ENCODE data around the gene CLPSL1.

Gene CLPSL1

GRCh38 chr6:35794536-35795452 is 14.0 kb downstream of the CLPSL1 start:
- no peak for DNase-seq (ENCODE audit: low read depth)
- no peak overlapping the region for H3K4me3 ChIP-seq (ENCODE audit: control insufficient read depth, low read depth, low read length)
- no peak for TF ChIP-seq CTCF (conservative IDR thresholded peaks at IDR 0.05; ENCODE audit: control insufficient read depth, insufficient read depth, low read depth, low read length)

GRCh38 chr6:35795453-35796071 is 14.7 kb downstream of the CLPSL1 start:
- H3K4me3 ChIP-seq (ENCODE audit: control insufficient read depth, low read depth, low read length), result no peak overlapping the region
- DNase-seq (ENCODE audit: low read depth), result no peak
- no peak for TF ChIP-seq CTCF (conservative IDR thresholded peaks at IDR 0.05; ENCODE audit: control insufficient read depth, insufficient read depth, low read depth, low read length)

- no peak for TF ChIP-seq CTCF (conservative IDR thresholded peaks at IDR 0.05; ENCODE audit: control insufficient read depth, insufficient read depth, low read depth, low read length)
- no peak overlapping the region for H3K4me3 ChIP-seq (ENCODE audit: control insufficient read depth, low read depth, low read length)
- DNase-seq (ENCODE audit: low read depth), result no peak
These were observed 15.4 kb downstream of the CLPSL1 start for GRCh38 chr6:35796236-35796635.

- no peak for DNase-seq (ENCODE audit: low read depth)
- no peak for TF ChIP-seq CTCF (conservative IDR thresholded peaks at IDR 0.05; ENCODE audit: control insufficient read depth, insufficient read depth, low read depth, low read length)
- no peak overlapping the region for H3K4me3 ChIP-seq (ENCODE audit: control insufficient read depth, low read depth, low read length)
These were observed 17.2 kb downstream of the CLPSL1 start for GRCh38 chr6:35797837-35798526.

GRCh38 chr6:35798706-35799105 is 17.9 kb downstream of the CLPSL1 start:
- no peak for DNase-seq (ENCODE audit: low read depth)
- no peak for TF ChIP-seq CTCF (conservative IDR thresholded peaks at IDR 0.05; ENCODE audit: control insufficient read depth, insufficient read depth, low read depth, low read length)
- no peak overlapping the region for H3K4me3 ChIP-seq (ENCODE audit: control insufficient read depth, low read depth, low read length)

GRCh38 chr6:35801148-35801547 is 20.3 kb downstream of the CLPSL1 start:
- no peak for TF ChIP-seq CTCF (conservative IDR thresholded peaks at IDR 0.05; ENCODE audit: control insufficient read depth, insufficient read depth, low read depth, low read length)
- no peak for DNase-seq (ENCODE audit: low read depth)
- no peak overlapping the region for H3K4me3 ChIP-seq (ENCODE audit: control insufficient read depth, low read depth, low read length)
